ENCODE data around the gene SEMA5B.

DNA sequence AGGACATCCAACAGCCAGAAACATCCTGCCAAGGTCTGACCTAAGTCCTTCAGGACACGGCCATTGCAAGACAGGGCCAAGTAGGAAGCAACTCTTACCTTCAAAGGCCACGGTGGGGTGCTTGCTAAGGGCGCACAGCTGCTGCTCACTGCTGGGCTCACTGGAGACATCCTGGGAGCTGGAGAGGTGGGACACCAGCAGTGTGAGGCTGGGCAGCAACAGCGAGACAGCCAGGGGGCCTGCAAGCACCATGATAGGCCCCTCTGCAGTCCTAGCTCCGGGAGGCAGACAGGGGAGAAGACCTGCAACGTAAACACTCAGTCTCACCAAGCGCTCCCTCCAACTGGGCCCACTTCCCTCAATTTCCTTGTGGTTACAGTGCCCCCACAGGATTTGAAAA lies 79.2 kb downstream of the SEMA5B start:
- TF ChIP-seq, protein P1, sequence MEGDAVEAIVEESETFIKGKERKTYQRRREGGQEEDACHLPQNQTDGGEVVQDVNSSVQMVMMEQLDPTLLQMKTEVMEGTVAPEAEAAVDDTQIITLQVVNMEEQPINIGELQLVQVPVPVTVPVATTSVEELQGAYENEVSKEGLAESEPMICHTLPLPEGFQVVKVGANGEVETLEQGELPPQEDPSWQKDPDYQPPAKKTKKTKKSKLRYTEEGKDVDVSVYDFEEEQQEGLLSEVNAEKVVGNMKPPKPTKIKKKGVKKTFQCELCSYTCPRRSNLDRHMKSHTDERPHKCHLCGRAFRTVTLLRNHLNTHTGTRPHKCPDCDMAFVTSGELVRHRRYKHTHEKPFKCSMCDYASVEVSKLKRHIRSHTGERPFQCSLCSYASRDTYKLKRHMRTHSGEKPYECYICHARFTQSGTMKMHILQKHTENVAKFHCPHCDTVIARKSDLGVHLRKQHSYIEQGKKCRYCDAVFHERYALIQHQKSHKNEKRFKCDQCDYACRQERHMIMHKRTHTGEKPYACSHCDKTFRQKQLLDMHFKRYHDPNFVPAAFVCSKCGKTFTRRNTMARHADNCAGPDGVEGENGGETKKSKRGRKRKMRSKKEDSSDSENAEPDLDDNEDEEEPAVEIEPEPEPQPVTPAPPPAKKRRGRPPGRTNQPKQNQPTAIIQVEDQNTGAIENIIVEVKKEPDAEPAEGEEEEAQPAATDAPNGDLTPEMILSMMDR (IDR thresholded peaks at IDR 0.05; ENCODE audit: insufficient read depth, low read depth, low read length): no peak
- TF ChIP-seq EZH2 (IDR thresholded peaks at IDR 0.05; ENCODE audit: insufficient read depth, low read length): no peak
